OCI-LY7 (cell line): ENCODE data around the gene PPP1R3E.

Experiments
- CTCF ChIP-seq: fragments of 200-600 bp; sonication (generic); conservative IDR thresholded peaks from 2 replicates; pipeline ENCODE4 v1.5.1; 2014; ENCODE audit warnings: mild to moderate bottlenecking, antibody characterized with exemption, low read length, moderate library complexity, mixed read lengths
- EZH2phosphoT487 ChIP-seq: fragments of 200-600 bp; sonication (generic); IDR thresholded peaks from 2 replicates; pipeline ENCODE4 v1.6.1; 2018; ENCODE audit warnings: low read depth, borderline replicate concordance, mild to moderate bottlenecking, mixed run types, antibody characterized with exemption, low read length, moderate library complexity, mixed read lengths

DNA sequence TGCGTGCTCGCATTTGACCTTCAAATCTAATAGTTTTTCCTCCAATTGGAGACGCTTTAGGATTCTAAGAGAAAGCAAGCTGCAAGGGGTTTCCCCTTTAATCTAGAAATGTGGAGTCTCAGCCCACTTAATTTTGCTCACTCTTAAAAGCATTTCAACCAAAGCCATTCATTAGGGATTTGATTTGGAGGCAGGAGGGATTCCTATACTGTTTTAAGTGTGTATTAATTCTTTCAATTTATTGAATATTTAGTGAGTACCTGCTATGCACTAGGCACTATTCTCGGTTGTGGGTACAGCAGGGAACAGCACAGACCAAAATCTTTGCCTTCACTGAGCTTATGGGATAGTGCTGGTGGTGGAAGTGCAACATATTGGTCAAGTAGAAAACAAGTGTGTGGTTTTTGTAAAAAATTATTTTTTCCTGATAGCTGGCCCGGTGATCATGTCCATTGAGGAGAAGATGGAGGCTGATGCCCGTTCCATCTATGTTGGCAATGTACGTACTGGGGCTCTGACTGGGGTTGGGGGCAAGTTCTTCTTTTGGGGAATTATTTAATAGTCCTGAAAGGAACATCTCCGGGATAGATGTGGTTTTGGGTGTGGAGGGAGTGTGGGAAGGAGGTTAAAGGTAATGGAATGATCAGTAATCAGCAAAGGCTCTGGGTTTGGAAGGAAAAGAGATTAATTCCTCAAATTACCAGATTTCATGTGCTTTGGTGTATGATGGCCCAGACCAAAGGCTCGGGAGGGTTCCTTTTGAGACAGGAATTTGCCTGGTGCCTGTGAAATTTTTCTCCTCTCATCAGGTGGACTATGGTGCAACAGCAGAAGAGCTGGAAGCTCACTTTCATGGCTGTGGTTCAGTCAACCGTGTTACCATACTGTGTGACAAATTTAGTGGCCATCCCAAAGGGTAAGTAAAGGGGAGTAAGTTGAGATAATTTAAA lies 20.2 kb upstream of the PPP1R3E start:
- no peak for TF ChIP-seq CTCF
- no peak for TF ChIP-seq EZH2phosphoT487
